DOHH2 (cell line): ENCODE results near the gene SYT13.

ENCODE experiments used
- H3F3A ChIP-seq: fragments of 200-600 bp; sonication (generic), shearing (Covaris generic); 2 replicates; pipeline ENCODE4 v1.6.0; 2016; ENCODE audit warnings: antibody characterized with exemption, mild to moderate bottlenecking; ENCODE audit not compliant: control insufficient read depth, insufficient read depth
- H3K27ac ChIP-seq: fragments of 200-600 bp; sonication (generic); 2 replicates; pipeline ENCODE4 v1.5.1; 2014; ENCODE audit warnings: low read depth, mild to moderate bottlenecking, low read length, moderate library complexity
- H3K27me3 ChIP-seq: fragments of 200-600 bp; sonication (generic); 2 replicates; pipeline ENCODE4 v1.6.1; 2014; ENCODE audit warnings: mild to moderate bottlenecking, low read length, mixed read lengths; ENCODE audit not compliant: control insufficient read depth
- H3K36me3 ChIP-seq: fragments of 200-600 bp; sonication (generic); 2 replicates; pipeline ENCODE4 v1.6.1; 2014; ENCODE audit warnings: mild to moderate bottlenecking, low read length, moderate library complexity, mixed read lengths; ENCODE audit not compliant: control insufficient read depth
- H3K4me1 ChIP-seq: fragments of 200-600 bp; sonication (generic); 2 replicates; pipeline ENCODE4 v1.6.1; 2014; ENCODE audit warnings: mild to moderate bottlenecking, low read length, mixed read lengths; ENCODE audit not compliant: control insufficient read depth
- H3K4me2 ChIP-seq: fragments of 200-600 bp; sonication (generic); 2 replicates; pipeline ENCODE4 v1.6.0; 2014; ENCODE audit warnings: mild to moderate bottlenecking, low read length, moderate library complexity
- H3K4me3 ChIP-seq: fragments of 200-600 bp; sonication (generic); 2 replicates; pipeline ENCODE4 v1.5.1; 2014; ENCODE audit warnings: mild to moderate bottlenecking, low read length, mixed read lengths
- H3K79me2 ChIP-seq: fragments of 200-600 bp; sonication (generic); 2 replicates; pipeline ENCODE4 v1.6.1; 2014; ENCODE audit warnings: mild to moderate bottlenecking, low read length, mixed read lengths; ENCODE audit not compliant: control insufficient read depth
- H3K9me2 ChIP-seq: fragments of 200-600 bp; sonication (generic); replicated peaks from 2 replicates; pipeline ENCODE4 v1.6.1; 2014; ENCODE audit warnings: mild to moderate bottlenecking, low read length, mixed read lengths; ENCODE audit not compliant: control insufficient read depth
- H3K9me3 ChIP-seq: fragments of 200-600 bp; sonication (generic); 2 replicates; pipeline ENCODE4 v1.6.1; 2014; ENCODE audit warnings: antibody characterized with exemption, low read length, mixed read lengths; ENCODE audit not compliant: control insufficient read depth, insufficient read depth
- H4K20me1 ChIP-seq: fragments of 200-600 bp; sonication (generic); 2 replicates; pipeline ENCODE4 v1.6.0; 2014; ENCODE audit warnings: low read depth, mild to moderate bottlenecking, antibody characterized with exemption, low read length, moderate library complexity; ENCODE audit not compliant: control insufficient read depth, insufficient read depth
- EZH2phosphoT487 ChIP-seq: fragments of 200-600 bp; sonication (generic); IDR thresholded peaks from 2 replicates; pipeline ENCODE4 v1.6.1; 2017; ENCODE audit warnings: borderline replicate concordance, mild to moderate bottlenecking, antibody characterized with exemption, low read length, moderate library complexity, mixed read lengths
- TF ChIP-seq, protein P1 (sequence below): fragments of 200-600 bp; sonication (generic); IDR thresholded peaks from one replicate; pipeline ENCODE4 v1.5.1; 2014; ENCODE audit warnings: antibody characterized with exemption, mild to moderate bottlenecking, low read depth, low read length; ENCODE audit not compliant: poor library complexity, severe bottlenecking

Gene SYT13

DNA sequence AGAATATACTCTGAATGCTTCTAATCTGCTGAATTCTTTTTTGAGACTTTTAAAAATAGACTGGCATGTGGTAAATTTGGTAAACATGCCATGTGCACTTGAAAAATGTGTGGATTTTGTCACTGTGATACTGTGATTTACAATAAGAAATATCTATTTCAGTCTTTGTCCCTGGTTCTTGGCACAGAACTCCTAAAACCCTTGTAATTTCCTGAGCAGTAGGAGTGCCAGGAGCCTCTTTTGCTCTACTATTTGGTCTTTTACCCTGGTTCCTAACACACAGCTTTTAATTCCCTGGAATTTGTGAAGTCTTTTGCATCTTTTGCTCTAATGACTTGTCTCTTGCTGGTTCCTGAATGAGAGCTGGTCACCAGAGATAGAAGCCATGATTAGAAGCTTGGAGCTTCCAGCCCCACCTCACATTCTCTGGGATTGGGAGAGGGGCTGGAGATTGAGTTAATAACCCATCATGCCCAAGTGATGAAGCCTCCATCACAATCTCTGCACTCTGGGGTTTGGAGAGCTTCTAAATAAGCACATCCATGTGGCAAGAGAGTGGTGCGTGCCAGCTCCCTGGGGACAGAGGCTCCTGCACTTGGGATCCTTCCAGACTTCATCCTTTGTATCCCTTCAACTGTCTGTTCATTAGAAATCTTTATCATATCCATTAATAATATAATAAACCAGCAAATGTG lies 27.2 kb upstream of the SYT13 start:
- Histone ChIP-seq H3F3A (no peaks in the 10 kb centered on the region), H3K27ac (no peak overlapping the region), H3K27me3 (peaks cover 20% of the 10 kb centered on the region), H3K9me3 (no peaks in the 10 kb centered on the region), H3K4me1 (no peaks in the 10 kb centered on the region), H4K20me1 (no peaks in the 10 kb centered on the region), H3K9me2 (no peaks in the 10 kb centered on the region), H3K4me3 (no peak overlapping the region), H3K79me2 (no peaks in the 10 kb centered on the region), H3K36me3 (no peaks in the 10 kb centered on the region), H3K4me2 (no peak overlapping the region)
- no peak for TF ChIP-seq EZH2phosphoT487
- TF ChIP-seq, protein P1, sequence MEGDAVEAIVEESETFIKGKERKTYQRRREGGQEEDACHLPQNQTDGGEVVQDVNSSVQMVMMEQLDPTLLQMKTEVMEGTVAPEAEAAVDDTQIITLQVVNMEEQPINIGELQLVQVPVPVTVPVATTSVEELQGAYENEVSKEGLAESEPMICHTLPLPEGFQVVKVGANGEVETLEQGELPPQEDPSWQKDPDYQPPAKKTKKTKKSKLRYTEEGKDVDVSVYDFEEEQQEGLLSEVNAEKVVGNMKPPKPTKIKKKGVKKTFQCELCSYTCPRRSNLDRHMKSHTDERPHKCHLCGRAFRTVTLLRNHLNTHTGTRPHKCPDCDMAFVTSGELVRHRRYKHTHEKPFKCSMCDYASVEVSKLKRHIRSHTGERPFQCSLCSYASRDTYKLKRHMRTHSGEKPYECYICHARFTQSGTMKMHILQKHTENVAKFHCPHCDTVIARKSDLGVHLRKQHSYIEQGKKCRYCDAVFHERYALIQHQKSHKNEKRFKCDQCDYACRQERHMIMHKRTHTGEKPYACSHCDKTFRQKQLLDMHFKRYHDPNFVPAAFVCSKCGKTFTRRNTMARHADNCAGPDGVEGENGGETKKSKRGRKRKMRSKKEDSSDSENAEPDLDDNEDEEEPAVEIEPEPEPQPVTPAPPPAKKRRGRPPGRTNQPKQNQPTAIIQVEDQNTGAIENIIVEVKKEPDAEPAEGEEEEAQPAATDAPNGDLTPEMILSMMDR: no peak

DNA sequence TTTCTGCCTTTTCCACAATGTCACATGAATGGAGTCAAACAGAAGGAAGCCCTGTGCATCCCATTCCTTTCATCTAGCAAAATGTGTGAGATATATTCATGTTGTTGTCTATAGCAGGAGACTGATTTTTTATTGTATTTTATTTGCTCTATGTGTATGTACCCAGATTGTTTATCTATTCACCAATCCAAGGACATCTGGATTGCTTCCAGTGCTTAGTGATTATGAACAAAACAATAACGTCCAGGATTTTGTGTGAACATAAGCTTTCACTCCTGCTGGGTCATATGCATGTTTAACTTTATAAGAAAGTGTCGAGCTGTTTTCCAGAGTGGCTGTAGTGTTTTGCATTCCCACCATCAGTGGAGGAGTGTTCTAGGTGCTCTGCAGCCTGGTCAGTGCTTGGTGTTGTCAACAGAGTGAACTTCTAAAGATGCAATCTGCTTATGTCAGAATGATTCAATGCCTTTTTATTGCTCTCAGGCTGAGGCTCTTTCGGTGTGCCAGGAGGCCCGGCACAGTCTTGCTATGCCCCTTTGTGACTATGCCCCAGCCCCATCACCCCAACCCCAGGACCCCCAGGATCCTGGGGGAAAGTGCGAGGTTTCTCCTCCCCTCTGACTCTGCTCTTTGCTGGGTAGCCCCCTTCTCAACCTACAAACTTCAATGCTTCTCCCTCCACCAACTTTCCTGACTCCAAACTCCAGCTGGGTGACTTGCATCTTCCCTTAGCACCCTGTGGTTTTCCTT lies 19.9 kb upstream of the SYT13 start:
- Histone ChIP-seq H3K27me3 (peaks cover 15% of the 10 kb centered on the region), H3K9me2 (no peaks in the 10 kb centered on the region), H3K4me1 (peaks cover 10% of the 10 kb centered on the region), H3K79me2 (no peaks in the 10 kb centered on the region), H4K20me1 (no peaks in the 10 kb centered on the region), H3K27ac (no peak overlapping the region), H3F3A (no peaks in the 10 kb centered on the region), H3K4me2 (no peak overlapping the region), H3K9me3 (no peaks in the 10 kb centered on the region), H3K36me3 (no peaks in the 10 kb centered on the region), H3K4me3 (no peak overlapping the region)
- TF ChIP-seq, protein P1: no peak
- TF ChIP-seq EZH2phosphoT487: no peak

DNA sequence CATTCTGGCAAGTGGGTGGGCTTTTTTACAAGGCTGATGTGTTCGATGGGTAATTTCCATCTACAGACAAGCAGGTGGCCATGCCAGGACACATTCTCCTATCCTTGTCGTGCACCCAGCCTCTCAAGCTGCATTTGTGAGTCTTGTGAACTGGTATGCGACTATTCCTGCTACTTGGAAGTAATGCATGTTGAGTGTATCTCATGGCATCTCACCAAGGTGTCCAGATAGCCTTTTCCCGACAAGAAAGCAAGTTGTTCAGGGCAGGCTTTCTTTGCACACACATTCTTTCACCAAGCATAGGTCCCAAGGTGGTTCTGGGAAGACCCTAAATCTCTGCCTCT lies 18.8 kb upstream of the SYT13 start:
- Histone ChIP-seq H3K36me3 (no peaks in the 10 kb centered on the region), H3K79me2 (no peaks in the 10 kb centered on the region), H3K9me2 (no peaks in the 10 kb centered on the region), H3F3A (no peaks in the 10 kb centered on the region), H3K27ac (no peak overlapping the region), H3K9me3 (no peaks in the 10 kb centered on the region), H4K20me1 (no peaks in the 10 kb centered on the region), H3K4me3 (no peak overlapping the region), H3K4me2 (no peak overlapping the region), H3K27me3 (peaks cover 15% of the 10 kb centered on the region), H3K4me1 (peaks cover 10% of the 10 kb centered on the region)
- no peak for TF ChIP-seq EZH2phosphoT487
- TF ChIP-seq, protein P1: no peak
